ENCODE data around the gene TOM1L2.
"Not testable (repeated sequence)": the region's sequence is repeated elsewhere in the genome, so short reads cannot be mapped to it uniquely, and the experiment has no call there.

Gene TOM1L2

DNA sequence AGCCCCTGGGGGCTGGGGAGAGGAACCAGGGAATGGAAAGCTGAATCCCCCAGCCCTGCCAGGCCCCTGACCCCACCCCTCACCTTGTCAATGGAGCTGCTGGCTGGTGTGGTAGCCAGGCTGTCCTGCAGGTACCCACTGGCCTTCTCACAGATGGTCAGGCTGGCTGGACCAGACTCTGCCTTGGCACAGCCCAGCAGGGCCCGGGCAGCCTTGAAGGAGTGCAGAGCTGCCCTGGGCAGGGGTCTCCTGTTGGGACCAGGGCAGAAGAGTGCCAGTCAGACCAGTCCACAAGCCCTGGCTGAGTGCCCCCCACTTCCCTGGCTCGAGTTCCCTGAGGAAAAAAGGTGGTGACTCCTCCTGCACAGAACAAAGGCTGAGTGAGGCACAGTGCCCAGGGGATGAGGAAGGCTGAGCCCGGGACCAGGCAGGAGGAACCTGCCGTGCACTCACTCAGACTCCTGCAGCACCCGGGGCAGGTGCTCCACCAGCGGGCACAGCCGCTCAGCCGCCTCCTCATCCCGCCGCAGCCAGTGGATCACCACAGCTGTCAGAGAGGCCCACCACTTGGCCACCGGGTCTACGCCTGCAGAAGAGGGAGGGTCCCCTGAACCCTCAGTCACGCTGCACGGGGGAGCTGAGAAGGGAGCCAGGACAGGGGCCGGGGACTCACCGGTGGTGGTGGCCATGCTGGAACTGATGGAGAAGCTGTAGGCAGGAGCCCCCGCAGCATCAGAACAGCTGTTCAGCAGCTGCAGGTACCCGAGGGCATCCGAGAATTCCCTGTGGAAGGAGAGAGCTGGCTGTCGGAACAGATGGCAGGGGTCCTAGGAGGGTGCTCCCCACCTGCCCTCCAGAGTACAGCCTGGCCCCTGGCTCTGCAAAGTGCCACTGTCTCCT, 157.8 kb downstream of the TOM1L2 start:
- no peak for DNase-seq

DNA sequence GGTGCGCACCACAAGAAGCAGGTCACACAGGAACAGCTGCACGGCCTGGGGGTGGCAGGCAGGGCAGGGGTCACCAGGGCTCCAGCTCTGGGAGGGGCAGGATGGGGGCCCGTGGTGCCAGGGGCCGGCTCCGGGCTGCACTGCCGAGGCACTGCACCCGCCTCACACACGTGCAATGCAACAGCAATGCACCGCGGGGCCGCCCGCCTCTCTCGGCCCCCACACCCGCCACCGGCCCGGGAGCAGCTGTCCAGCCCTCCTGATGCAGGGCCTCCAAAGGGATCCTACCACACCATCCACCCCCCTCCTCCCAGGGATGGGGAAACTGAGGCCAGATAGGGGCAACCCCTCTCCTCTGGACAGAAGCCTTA, 158.5 kb downstream of the TOM1L2 start:
- DNase-seq = no peak

DNA sequence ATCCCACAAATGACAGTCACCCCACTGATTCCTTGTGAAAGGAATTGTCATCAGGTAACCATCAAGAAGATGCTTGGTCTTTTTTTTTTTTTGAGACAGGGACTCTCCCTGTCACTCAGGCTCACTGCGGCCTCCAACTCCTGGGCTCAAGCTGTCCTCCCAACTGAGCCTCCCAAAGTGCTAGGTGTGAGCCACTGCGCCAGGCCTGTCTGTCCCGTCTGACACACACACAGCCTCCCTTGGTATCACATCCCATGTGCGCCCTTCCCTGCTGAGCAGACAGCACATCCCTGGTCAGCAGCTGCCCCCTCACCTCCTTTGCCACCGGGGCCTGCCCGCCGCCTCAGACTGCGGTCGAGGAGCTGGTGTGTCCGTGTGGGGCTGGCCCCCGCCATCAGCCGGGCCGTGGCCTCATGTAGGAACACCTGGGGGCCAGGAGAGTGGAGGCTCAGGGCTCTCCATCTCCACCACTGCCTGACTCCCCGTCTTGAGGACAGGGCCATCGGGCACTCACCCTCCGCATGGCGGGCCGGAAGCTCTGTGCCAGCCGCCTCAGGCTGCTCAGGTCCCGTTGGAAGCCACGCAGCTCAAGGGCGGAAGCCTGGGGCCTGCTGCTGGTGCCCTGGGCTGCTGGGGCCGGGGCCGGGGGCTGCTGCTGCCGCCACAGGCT, 159.0 kb downstream of the TOM1L2 start:
- no peak for DNase-seq

DNA sequence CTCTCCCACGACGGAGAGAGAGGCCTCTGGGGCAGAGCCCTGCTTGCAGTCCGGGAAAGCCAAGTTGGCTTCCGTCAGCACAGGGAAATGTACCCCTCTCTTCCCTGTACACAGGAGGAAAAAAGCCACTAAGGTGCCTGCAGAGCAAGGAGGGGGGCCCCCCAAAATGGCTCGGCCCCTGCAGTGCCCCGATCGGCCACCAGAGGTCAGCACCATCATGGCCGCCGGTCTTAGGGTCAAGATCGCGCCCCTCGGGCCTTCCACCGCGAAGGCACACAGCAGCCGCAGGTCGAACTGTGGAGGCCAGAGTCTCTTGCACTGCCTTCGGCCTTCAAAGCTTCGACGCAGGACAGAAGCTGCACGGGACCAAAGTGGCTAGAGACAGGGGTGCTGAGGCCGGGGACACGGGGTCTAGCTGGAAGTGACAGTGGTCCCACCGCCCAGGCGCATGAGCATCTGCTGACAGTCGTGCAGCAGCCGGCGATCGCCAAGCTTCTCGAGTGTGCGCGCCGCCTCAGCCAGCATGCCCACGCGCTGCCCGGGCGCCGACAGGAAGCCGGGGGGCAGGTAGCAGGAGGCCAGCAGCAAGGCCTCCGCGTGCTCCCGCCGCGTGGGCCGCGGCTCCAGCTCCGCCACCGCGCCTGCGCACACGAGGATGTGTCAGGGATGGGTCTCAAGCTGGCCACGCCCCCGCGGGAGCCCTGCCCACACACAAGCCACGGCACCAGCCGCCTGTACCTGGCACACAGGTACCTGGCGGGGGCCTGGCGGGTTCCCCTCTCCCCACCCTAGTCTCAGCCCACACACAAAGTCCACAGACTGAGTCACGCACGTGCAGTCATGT, 159.8 kb downstream of the TOM1L2 start:
- peak; percentile 66 for DNase-seq

DNA sequence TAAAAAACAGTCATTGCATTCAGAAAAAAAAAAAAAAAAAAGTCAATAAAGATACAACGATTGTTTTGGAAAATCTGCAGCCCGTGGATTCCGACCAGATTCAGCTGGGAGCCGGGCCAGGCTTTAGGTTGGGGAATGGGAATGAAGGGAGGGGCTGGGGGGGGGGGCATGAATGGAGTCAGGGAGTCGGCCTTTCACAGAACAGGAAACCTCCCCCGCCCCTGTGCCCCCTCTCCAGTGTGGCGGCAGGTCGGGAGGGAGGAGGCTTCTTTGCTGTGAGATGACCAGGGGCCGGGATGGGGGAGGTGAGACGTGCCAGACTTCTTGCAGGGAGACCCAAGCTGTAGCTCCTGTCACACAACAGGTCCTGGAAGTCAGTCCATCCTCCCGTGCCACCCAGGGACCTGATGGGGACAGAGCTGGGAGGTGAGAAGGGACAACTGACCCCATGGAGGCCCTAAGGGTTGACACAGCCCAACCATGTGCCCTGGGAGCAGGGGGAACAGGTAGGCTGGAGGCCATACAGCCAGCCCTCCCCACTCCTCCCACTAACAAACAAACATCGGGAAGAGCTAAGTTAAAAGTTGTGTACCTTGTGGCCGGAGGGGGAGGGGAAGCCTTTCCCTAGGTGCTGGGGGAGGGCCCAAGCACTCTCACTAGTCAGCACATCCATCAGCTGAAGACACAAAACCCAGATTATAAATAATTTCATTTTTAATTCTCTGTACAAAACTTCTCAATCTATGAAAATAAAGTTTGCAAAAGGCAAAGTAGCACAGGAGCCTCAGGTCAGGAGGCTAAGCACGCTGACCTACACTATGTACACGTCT, 160.6 kb downstream of the TOM1L2 start:
- DNase-seq = no peak

DNA sequence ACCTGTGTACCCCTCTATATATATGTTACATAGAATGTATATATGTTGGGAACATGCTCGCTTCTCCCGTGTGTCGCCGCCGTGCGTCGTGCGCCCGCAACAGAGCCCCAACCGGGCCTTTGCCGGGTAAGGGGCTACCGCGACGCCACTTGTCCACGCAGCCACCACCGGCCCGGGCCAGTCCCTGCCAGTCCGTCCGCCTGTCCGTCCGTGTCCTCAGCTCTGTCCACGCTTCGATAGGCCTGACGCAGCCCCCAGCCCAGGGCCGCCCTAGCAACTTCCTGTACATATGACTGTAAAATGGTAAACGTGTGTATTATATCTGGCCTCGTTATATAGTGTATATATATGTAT, 161.3 kb downstream of the TOM1L2 start:
- no peak for DNase-seq

DNA sequence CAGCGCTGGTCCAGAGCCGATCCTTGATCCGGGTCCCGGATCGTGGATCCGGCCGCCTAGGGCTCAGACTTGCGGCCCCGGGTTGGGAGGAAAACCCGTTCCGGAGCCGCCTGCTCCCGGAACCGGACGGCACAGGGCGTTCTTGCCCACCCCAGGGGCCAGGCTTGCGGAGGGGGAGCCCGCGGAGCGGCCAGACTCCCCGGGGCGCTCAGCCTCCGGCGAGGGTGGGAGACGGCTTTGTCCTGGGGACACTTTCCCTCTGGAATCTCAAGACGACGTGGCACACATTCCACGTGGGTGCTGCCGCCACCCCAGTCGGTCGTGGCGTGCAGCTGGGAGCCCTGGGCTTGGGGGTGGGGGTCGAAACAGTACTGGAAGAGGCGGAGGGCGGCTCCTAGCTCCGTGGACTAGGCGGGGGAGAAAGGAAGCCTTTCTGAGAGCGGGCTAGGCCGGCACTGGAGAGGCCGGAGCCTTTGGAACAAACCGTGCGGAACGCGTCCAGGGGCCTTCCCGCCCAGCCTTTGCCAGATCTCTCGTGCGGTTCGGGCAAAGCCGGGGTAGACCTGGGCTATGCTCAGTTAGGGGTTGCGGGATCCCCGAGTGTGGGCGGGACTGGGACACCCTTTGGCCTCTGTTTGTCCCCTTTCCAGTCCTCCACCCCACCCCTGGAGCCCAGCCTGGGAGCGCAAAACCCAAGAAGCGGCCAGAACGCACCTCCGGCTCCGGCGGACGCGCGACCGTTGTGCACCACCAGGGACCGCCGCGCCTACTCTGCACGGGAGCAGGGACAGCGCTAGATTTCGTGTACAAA, 161.9 kb downstream of the TOM1L2 start:
- no peak for DNase-seq

DNA sequence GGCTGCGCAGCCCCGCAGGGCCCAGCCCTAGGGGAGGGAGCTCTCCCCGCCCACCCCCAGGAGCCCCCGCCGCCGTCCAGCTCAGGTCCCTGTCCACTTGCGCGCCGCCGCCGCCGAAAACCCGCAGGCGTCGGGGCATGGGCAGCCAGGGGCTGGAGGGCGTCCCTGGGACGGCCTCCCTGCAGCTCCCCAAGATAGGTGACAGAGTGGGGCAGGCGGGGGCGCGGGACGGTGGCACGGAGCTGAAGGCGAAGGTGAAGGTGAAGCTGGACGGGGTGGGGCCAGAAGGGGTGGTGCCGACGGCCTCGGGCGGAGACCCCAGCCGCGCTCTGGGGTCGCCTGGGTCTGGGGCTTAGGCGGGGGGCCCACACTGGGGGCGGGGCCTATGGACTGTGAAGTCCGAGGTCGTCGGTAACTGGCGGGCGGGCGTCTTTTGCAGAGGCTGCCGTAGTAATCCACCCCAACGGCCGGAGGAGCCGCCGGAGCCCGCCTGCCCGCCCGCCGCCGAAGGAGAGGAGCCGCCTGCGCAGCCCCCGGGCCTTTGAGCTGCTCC, 162.6 kb downstream of the TOM1L2 start:
- no peak for DNase-seq

DNA sequence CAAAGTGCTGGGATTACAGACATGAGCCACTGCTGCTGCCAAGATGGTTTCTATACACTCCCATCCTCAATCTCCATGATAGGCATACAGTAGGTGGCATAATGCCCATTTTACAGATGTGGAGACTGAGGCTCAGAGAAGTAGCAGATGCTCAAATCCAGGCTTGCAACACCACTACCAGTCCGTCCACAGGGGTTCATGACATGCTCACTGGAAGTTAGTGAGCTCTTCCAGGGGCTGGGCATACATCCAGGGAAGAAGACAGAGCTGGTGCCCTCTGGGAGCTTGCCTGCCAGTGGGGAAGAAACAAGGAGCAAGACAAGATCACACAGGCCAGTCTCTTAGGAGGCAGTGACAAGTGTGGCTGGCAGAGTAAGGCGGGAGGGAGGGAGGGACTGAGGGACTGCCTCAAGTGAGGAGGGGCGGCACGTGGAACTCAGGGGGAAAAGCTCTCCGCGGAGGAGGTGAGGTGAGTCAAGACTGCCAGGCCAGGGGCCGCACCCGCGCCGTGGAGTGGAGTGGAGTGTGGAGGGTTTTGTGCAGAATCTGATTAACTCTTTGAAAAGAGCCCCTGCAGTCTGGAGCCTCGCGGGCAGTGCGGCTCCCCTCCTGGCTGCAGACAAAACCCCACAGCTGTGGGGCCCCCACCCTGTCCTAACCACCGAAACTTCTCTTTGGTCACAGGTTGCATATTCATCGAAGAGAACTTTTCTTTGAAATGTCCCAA, 163.3 kb downstream of the TOM1L2 start:
- DNase-seq = no peak

DNA sequence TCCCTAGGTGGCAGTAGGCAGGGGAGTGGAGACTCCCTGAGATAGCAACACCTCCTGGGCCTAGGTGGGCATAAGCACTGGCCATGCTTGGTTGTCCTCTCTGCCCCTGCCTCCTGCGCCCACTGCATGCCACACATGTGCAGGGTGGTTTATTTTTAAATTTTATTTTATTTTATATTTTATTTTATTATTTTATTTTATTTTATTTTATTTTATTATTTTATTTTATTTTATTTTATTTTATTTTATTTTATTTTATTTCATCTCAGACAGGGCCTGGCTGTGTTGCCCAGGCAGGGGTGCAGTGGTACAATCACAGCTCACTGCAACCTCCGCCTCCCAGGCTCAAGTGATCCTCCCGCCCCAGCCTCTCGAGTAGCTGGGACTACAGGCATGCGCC, 164.0 kb downstream of the TOM1L2 start:
- DNase-seq = not testable (repeated sequence)

DNA sequence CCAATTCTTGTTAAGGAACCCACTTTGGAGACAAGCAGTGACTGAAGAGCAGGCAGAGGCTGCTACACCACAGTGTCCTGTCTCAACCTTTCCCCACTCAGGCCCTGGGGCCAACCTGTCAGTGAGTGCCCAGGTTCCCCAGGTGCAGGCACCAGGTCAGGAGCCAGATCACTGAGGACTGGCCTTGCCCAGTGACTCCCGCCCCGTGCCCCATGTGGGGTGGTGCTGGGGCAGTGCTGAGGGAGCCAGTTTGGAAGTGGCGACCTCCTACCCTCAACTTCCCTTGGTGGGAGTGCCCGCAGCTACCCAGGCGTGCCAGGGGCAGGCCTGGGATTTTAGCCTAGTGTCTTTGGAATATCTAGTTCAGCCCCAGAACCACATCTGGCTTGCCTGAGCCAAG, 164.8 kb downstream of the TOM1L2 start:
- DNase-seq = no peak

DNA sequence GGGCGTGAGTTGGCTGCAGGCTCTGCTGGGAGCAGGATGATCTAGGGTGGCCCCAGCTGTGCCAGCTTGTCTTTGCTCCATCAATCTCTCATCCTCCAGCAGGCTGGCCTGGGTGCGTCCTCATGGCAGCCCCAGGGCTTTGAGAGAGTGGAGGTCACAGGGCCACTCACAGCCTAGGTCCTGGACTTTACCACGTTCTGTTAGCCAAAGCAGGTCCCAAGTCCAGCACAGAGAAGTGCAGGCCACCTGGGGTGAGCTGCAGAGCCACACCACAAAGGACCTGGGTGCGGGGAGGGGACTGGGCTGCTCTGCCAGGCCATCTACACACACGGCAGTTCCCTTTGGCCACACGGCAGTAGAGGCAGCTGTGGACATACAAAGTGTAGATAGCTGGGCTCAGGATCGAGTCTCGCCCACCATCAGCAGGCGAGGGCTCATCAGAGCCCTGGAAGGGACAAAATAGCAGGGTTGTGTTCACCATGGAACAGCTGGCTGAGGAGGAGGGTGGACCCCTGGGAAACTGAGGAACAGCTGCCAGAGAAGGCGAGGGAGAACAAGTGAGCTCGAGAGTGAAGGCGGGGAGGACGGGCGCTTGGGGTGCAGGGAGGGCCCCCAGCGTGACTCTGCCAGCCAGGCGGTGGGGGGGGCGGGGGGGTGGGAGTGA, 165.5 kb downstream of the TOM1L2 start:
- DNase-seq = no peak

DNA sequence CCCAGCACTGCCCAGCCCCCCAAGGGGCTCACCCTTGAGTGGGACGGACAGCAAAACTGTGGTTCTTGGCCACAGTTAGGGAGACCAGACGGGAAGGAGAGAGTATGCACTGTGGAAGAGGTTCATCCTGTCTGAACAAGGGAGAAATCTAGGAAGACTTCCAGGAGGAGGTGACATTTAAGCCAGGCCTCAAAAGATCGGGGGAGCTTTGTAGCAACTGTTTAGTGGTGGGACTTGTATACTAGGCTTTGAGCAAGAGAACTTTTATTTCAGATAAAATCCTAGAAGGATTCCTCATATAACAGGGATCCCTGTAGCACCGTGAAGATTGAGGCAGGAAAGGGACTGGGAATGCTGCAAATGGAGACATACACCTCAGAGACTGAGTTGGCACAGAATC, 166.2 kb downstream of the TOM1L2 start:
- DNase-seq = no peak

DNA sequence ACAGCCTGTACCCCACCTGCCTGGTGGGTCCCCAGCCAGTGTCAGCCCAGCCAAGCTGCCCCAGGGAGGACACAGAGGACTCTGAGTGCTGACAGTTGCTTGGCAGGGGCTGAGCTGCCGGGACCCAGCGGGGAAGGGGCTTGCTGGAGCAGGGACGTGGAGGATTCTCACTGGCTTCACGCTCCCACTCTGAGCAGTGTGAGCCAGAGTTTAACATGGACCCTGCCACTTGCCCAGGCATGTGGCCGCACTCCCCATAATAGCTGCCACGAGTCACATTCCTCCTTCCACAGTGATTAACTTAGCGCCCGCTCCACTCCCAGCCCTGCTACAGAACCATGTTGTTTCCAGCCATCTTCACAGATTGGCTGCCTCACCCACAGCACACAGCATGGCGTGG, 166.6 kb downstream of the TOM1L2 start:
- no peak for DNase-seq

DNA sequence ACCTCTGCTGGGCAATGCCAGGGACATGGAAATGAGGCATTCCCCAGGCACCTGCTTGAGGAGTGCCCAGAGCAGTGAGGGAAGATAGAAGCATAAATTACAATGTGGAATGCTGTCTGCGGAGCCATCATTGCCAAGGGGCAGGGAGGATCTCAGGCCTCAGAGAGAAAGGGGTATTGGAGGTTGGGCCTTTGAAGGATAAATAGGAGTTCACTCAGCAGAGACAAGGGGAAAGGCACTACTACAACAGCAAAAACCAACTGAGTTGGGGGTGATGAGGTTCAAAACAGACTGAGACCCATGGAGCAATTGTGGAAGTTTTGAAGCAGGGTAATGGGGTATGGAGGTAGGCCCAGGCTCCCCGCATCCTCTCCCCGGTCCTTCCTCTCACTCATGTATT, 168.2 kb downstream of the TOM1L2 start:
- no peak for DNase-seq

DNA sequence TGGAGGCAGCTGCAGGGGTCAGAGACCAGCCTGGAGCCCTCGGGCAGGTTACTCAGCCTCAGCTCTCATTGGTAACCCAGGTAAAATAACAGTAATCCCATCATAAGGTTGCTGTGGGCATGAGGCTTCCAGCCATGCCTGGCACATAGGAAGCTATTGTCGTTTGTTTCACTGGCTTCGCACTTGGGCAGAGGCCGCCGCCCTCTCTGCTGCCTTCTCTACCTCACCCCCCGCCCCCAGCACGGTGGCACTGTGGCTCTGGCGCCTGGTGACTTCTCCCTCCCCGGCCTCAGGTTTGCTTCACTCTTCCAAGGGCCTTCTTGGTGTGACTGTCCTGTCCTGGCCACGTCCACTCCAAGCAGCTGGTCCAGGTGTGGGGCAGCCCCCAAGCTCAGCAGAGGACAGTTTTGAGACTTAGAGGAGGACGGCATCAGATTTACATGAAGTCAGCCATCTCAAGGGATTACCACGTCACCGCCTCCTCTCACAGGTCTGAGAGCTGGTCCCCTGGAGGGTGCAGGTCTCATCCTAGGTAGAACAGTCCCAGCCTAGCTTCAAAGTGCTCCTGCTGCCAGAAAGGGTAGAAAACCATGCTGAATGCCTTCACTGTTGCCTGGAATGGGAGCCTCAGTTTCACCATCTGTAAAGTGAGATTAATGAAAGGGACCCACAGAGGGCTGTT, 170.3 kb downstream of the TOM1L2 start:
- DNase-seq = no peak

DNA sequence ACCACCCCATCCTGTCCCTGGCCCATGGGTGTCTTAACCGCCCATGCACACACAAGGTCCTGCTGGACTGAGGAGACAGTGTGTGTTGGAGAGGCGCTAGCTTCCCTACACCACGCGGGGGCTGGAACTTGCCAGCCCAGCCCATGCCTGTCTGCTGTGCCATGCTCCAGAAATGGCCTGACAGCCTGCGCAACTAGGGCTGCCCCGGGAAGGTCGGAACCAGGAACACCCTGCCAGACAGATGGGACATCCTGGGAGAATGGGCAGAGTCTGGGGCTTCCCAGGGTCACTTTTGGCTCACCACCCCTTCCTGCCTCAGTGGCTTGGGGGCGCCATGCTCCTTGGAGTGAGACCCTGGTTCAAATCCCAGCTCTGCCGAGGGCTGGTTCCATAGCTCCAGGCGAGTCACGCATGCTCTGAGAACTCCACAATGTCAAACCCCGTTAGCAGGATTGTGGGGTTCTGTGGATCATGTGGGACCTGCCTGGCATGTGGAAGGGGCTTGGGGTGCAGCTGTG, 171.6 kb downstream of the TOM1L2 start:
- no peak for DNase-seq

DNA sequence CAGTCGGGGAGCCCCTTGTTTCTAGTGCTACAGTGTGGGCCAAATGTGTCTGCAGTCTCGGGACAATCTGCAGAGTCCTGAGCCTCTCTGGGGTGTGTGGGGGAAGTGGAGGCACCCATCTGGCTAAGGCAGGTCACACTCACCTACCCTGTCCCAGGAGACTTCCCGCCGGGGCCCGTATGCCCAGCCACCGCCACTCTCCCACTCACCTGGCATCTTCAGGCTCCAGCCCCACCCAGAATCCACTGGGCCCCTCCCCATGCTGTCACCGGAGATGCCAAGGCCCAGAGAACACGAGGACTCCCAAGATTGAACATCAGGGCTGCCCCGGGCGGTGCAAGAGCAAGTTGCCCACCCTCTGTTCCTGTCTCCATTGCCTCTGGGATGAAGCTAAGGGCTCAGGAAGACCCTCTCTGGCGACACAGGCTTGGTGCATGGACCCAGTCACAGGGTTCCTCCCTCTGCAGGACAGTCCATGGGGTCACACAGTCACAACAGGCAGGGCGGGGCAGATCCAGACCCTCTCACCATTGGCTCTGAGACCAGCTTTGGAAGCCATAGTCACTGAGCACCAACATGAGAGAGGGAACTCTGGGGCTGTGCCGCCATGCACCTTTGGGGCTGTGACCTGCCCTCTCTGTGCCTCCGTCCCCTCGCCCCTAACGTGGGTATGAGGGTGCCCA, 173.5 kb downstream of the TOM1L2 start:
- no peak for DNase-seq

All from midbrain (tissue), 1 donor.